Iris pigment epithelial cell (primary cell): ENCODE results near the gene TXNDC8.
"Not testable (repeated sequence)": the region's sequence is repeated elsewhere in the genome, so short reads cannot be mapped to it uniquely, and the experiment has no call there.

Experiments used
- DNase-seq: peaks from one replicate; pipeline ENCODE4 v3.0.0-alpha.2; 2011; ENCODE audit warnings: low read depth

TXNDC8 gene

GRCh38 chr9:110327716-110328115, 9.9 kb downstream of the TXNDC8 start:
- no peak for DNase-seq

- no peak for DNase-seq
These were observed 13.8 kb downstream of the TXNDC8 start for GRCh38 chr9:110323818-110324217.

GRCh38 chr9:110320651-110321445, 16.8 kb downstream of the TXNDC8 start:
- peak; percentile 42 for DNase-seq

- DNase-seq: no peak
These were observed 17.7 kb downstream of the TXNDC8 start for GRCh38 chr9:110319781-110320492.

DNA sequence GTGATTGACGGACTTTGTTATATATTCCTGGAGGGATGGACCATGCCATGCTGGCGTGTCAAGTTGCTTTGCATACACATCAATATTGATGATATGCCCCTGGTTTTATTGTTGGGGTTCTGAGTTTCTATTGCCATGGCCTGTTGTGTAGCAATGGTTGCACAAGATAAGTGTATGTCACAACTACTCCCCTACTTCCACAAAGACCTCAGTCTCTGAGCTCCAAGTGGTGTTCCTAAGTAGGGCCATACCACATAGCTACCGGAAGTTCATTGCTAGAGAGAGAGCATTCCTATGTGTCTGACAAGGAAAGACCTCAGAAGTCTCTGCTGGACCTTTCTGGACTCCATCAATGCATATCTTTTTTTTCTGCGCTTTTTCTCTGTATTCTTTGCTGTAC, 19.8 kb downstream of the TXNDC8 start:
- no peak for DNase-seq

GRCh38 chr9:110316261-110317075, 21.2 kb downstream of the TXNDC8 start:
- DNase-seq: no peak

GRCh38 chr9:110311978-110312377, 25.7 kb downstream of the TXNDC8 start:
- DNase-seq: not testable (repeated sequence)

GRCh38 chr9:110309681-110310080, 28.0 kb downstream of the TXNDC8 start:
- DNase-seq: no peak

DNA sequence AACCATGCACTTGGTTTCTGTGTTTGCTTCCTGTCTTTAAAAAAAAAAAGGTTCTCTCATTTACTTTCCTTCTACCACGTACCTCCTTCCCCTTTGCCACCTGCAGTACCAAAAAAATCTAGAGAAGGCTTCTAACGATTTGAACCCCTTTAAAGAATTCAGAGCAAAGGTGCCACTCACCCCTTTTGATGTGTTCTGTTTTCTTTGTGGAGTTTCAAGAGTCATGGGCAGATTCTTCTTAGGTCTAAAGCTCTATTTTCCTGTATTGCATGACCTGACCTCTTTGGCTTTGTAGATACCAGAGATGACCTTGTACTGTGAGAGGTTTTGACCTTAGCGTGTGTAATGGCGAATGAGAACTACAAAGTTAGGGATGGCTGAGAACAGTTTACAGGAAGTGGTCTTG, 29.0 kb downstream of the TXNDC8 start:
- DNase-seq: no peak

- DNase-seq: no peak
These were observed 30.5 kb downstream of the TXNDC8 start for GRCh38 chr9:110307191-110307590.

DNA sequence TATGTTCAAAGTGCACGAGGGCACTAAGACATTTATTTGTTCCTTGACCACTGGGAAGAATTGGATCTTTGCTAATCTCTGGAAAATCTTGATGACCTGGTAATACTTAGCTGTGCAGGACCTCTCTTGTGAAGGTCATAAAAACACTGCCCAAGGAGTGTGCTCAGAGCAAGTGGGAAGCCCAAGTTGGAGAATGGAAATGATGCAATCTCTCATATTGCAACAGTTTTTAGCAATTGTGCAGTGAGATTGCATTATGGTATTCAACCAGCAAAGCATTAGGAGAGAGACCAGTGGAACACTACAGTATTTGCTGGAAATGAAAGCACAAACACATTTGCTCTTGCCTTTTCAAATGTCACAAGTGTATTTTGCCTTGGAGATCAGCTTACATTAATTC, 34.5 kb downstream of the TXNDC8 start:
- DNase-seq: peak; percentile 87

- DNase-seq: no peak
These were observed 39.5 kb downstream of the TXNDC8 start for GRCh38 chr9:110298043-110298605.

DNA sequence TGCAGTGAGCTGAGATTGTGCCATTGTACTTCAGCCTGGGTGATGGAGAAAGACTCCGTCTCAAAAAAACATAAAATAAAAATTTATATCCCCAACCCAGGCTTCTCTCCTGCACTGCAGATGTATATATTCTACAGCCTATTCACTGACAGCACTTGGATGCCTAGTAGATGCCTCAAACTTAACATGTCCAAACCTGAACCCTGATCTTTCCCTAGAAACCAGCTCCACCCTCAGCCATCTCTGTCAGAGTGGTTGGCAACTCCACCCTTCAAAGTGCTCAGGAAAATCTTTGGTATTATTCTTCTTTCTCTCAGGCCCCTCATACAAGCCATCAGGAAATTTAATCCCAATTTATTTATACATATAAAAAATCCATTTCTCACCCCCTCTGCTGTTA, 44.4 kb downstream of the TXNDC8 start:
- DNase-seq: no peak

DNA sequence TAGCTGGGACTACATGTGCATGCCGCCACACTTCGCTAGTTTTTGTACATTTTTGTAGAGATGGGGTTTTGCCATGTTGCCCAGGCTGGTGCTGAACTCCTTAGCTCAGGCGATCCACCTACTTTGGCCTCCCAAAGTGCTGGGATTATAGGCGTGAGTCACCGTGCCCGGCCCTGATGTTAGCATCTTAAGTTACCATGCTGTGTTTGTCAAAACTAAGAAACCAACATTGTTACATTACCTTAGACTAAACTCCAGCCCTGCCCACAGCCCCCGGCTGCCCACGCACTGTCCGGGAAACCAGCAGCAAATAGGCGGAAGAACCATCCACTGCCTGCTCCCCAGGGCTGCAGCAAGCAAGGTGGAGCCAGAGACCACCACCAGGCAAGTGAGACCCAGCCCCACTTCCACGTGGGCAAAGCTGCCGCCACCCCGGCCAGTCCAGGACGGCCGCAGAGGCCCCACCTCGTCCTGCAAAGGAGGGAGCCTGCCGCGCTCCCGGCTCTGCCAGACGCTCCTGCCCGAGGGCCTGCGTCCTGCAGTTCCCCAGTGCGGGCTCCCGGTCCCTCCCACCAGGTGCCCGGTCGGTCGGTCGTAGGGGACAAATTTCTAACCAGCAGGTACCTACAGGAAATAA, 45.6 kb downstream of the TXNDC8 start:
- no peak for DNase-seq

DNA sequence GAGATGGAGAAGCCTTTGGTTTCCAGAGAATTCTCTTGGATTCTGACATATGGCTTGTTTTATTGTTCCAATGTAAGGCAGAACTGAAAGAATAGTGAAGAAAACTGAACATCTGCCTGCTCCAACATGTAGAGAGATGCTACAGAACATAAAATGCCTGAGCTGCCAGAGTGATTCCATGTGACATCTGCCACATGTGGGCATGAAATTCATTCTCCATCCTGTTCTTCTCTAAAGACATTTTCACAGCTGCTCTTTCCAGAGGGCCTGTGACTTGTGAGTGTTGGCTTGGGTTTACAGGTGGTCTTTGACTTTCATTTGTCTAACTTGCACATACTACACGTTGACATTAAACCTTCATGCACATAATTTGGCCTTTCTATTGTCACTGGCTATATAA, 47.7 kb downstream of the TXNDC8 start:
- no peak for DNase-seq

- no peak for DNase-seq
These were observed 49.2 kb downstream of the TXNDC8 start for GRCh38 chr9:110288503-110288902.

DNA sequence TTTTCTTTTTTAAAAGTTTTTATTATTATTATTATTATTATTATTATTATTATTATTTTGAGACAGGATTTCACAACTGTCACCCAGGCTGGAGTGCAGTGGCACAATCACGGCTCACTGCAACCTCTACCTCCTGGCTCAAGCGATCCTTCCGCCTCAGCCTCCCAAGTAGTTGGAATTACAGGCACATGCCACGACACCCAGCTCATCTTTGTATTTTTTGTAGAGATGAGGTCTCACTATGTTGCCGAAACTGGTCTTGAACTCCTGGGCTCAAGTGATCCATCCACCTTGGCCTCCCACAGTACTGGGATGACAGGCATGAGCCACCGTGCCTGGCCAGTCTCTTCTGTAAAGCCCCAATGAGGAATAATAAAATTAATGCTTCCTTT, 50.4 kb downstream of the TXNDC8 start:
- no peak for DNase-seq

DNA sequence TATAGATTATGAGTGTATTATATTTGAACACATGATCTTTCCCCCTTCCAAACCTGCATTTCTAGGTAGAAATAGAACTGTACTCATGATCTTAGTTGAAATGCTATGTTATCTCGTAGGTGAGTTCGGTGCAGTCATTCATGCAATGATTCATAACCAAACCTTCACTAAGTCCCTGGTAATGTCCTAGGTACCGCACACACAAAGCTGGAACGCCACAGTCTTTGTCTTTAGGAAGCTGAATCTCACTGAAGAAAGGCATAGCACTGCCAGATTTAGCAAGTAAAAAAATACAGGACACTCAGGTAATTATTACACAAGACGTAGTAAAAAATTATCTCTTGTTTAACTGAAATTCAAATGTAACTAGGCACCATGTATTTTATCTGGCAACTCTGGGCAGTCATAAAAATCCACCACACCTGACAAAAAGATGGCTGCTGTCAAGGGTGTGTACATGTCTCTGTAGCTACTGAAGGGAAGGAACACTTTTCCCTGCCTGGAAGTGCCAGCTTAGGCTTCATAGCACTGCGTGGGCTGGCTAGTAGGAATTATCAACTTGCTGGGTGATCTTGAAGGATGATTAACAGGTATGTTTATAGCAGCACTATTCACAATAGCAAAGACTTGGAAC, 53.3 kb downstream of the TXNDC8 start:
- DNase-seq: no peak

GRCh38 chr9:110283751-110284150, 53.9 kb downstream of the TXNDC8 start:
- no peak for DNase-seq

DNA sequence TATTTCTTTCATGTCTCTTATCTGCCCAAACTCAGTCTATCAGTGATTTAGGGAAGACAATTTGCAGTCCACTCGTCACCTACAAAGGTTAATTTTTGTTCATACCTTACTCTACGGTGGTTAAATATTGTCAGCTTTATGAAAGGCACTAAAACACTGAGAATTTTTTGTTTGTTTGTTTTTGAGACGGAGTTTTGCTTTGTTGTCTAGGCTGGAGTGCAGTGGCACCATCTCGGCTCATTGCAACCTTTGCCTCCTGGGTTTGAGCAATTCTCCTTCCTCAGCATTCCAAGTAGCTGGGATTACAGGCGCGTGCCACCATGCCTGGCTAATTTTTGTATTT, 55.0 kb downstream of the TXNDC8 start:
- DNase-seq: no peak

- no peak for DNase-seq
These were observed 55.5 kb downstream of the TXNDC8 start for GRCh38 chr9:110282018-110282738.
